OCI-LY7 (cell line): ENCODE data around the gene M1AP. TPM values are rescaled to one million over a fixed set of nuclear protein-coding genes. Genes with fewer than 3 reads are reported as not detected.

Source experiments
- BruUV-seq: library from RNA; stranded (reverse); fragments of 400-500 nt; replicated peaks from 2 replicates; lab custom pipeline; 2021; lab: Mats Ljungman, UMichigan
- CTCF ChIA-PET: fragments of 300-600 bp; sonication (Branson Sonifier 250); formaldehyde crosslinking; loops from one replicate; lab custom pipeline; 2022; ENCODE audit warnings: antibody characterized with exemption; ENCODE audit not compliant: unreplicated experiment; lab: Charles Lee
- POLR2A ChIA-PET: fragments of 300-600 bp; sonication (Branson Sonifier 250); formaldehyde crosslinking; loops from one replicate; lab custom pipeline; 2022; ENCODE audit warnings: antibody characterized with exemption; lab: Charles Lee
- DNase-seq: peaks from one replicate; pipeline ENCODE4 v3.0.0-alpha.2; 2015; ENCODE audit warnings: low spot score
- H2AFZ ChIP-seq: fragments of 200-600 bp; sonication (generic), shearing (Covaris generic); 2 replicates; pipeline ENCODE4 v1.6.1; 2014; ENCODE audit warnings: mild to moderate bottlenecking, antibody characterized with exemption, low read length, moderate library complexity
- H3K27ac ChIP-seq: fragments of 200-600 bp; sonication (generic); 2 replicates; pipeline ENCODE4 v1.5.1; 2014; ENCODE audit warnings: mixed run types, low read depth, mild to moderate bottlenecking, moderate library complexity, low read length, inconsistent platforms; ENCODE audit not compliant: poor library complexity, severe bottlenecking
- H3K36me3 ChIP-seq: fragments of 200-600 bp; sonication (generic); 2 replicates; pipeline ENCODE4 v1.6.1; 2014; ENCODE audit warnings: mild to moderate bottlenecking, antibody characterized with exemption, low read length, moderate library complexity, mixed read lengths; ENCODE audit not compliant: insufficient read depth
- H3K4me1 ChIP-seq: fragments of 200-600 bp; sonication (generic); 2 replicates; pipeline ENCODE4 v1.5.1; 2014; ENCODE audit warnings: mild to moderate bottlenecking, low read length; ENCODE audit not compliant: insufficient read depth, poor library complexity, severe bottlenecking
- H3K4me2 ChIP-seq: fragments of 200-600 bp; sonication (generic); 2 replicates; pipeline ENCODE4 v1.6.1; 2014; ENCODE audit warnings: mild to moderate bottlenecking, low read length
- H3K4me3 ChIP-seq: fragments of 200-600 bp; sonication (generic); 2 replicates; pipeline ENCODE4 v1.5.1; 2014; ENCODE audit warnings: mild to moderate bottlenecking, low read depth, low read length; ENCODE audit not compliant: poor library complexity, severe bottlenecking
- H3K79me2 ChIP-seq: fragments of 200-600 bp; sonication (generic); 2 replicates; pipeline ENCODE4 v1.6.1; 2016; ENCODE audit warnings: low read depth, mild to moderate bottlenecking, low read length, moderate library complexity, mixed read lengths; ENCODE audit not compliant: insufficient read depth
- H3K9me2 ChIP-seq: fragments of 200-600 bp; sonication (generic); 2 replicates; pipeline ENCODE4 v1.6.1; 2016; ENCODE audit warnings: mild to moderate bottlenecking, low read length, mixed read lengths; ENCODE audit not compliant: insufficient read depth
- H3K9me3 ChIP-seq: fragments of 200-600 bp; sonication (generic); 2 replicates; pipeline ENCODE4 v1.6.1; 2014; ENCODE audit warnings: mild to moderate bottlenecking, mixed run types, low read length, mixed read lengths
- H4K20me1 ChIP-seq: fragments of 200-600 bp; sonication (generic); 2 replicates; pipeline ENCODE4 v1.6.1; 2014; ENCODE audit warnings: mild to moderate bottlenecking, antibody characterized with exemption, low read length, moderate library complexity, mixed read lengths; ENCODE audit not compliant: insufficient read depth
- CTCF ChIP-seq: fragments of 200-600 bp; sonication (generic); conservative IDR thresholded peaks from 2 replicates; pipeline ENCODE4 v1.5.1; 2014; ENCODE audit warnings: mild to moderate bottlenecking, antibody characterized with exemption, low read length, moderate library complexity, mixed read lengths
- EZH2phosphoT487 ChIP-seq: fragments of 200-600 bp; sonication (generic); IDR thresholded peaks from 2 replicates; pipeline ENCODE4 v1.6.1; 2018; ENCODE audit warnings: low read depth, borderline replicate concordance, mild to moderate bottlenecking, mixed run types, antibody characterized with exemption, low read length, moderate library complexity, mixed read lengths
- intact Hi-C: fragments of 100-400 bp; cut with micrococcal nuclease; formaldehyde crosslinking; loops from one replicate; pipeline ENCODE4 v1.10.0; 2022; ENCODE audit not compliant: unreplicated experiment
- total RNA-seq, 2 experiments: library from RNA; depleted of rRNA in 1 of 2; stranded (reverse); fragments of >200 nt in 1 of 2; shearing (Covaris generic) in 1 of 2; gene quantifications; 2 replicates each; pipeline ENCODE4 v1.2.3, GENCODE V29; 2014 to 2022

Gene M1AP
- total RNA-seq, 2 experiments from 2014 or later: not detected

- peak; percentile 45 for DNase-seq
- intact Hi-C loops: loop anchor here (1.0 kb wide), 4 partner anchors 21 to 107 kb away; partner anchors contain the start of genes C2orf81, PCGF1, TTC31 and WDR54
These were observed 119.4 kb downstream of the M1AP start for GRCh38 chr2:74528600-74529356.

GRCh38 chr2:74527741-74528140, 120.4 kb downstream of the M1AP start:
- Histone ChIP-seq H3K79me2 (peaks cover 37% of the 10 kb centered on the region), H3K9me2 (no peaks in the 10 kb centered on the region), H4K20me1 (peaks cover 5% of the 10 kb centered on the region; the same call in 1 of the 2 replicates), H3K9me3 (no peaks in the 10 kb centered on the region), H3K4me2 (peak overlapping the region; percentile 95), H3K36me3 (peaks cover 62% of the 10 kb centered on the region), H2AFZ (no peak overlapping the region), H3K4me3 (peak overlapping the region; percentile 98), H3K27ac (no peak overlapping the region), H3K4me1 (peaks cover 33% of the 10 kb centered on the region)
- TF ChIP-seq EZH2phosphoT487 (no peak), CTCF (no peak)
- intact Hi-C loops: no loop called here
- DNase-seq: no peak
- POLR2A ChIA-PET: no interaction called here
- TSS peak; percentile 81 for BruUV-seq
- CTCF ChIA-PET: interaction anchor here (0.5 kb wide), 1 partner anchor 1179 kb away, joined by 3 read pairs; no protein-coding TSS in a partner anchor

More at GRCh38 chr2:74528600-74529356, 119.4 kb downstream of the M1AP start:
- H3K36me3 ChIP-seq: peaks cover 70% of the 10 kb centered on the region
- H4K20me1 ChIP-seq: peaks cover 5% of the 10 kb centered on the region; the same call in 1 of the 2 replicates
- H3K27ac ChIP-seq: peak overlapping the region; percentile 67
- POLR2A ChIA-PET: interaction anchor here (0.6 to 2.6 kb wide), 4 partner anchors 19 to 56 kb away, joined by 3 to 14 read pairs (median 4); partner anchors contain the start of gene MRPL53
- no peaks in the 10 kb centered on the region for H3K9me3 ChIP-seq
- no peaks in the 10 kb centered on the region for H3K9me2 ChIP-seq
- H3K79me2 ChIP-seq: peaks cover 37% of the 10 kb centered on the region
- peak; percentile 56 for TF ChIP-seq CTCF
- TF ChIP-seq EZH2phosphoT487: no peak
- peak overlapping the region; percentile 65; the same call in 1 of the 2 replicates for H2AFZ ChIP-seq
- H3K4me3 ChIP-seq: peak overlapping the region; percentile 98
- BruUV-seq: no TSS peak
- peaks cover 33% of the 10 kb centered on the region for H3K4me1 ChIP-seq
- peak overlapping the region; percentile 95 for H3K4me2 ChIP-seq
- CTCF ChIA-PET: interaction anchor here (3.6 kb wide), 1 partner anchor 47 kb away, joined by 18 read pairs; the partner anchor contains the start of genes CCDC142 and TTC31
